ENCODE data around the gene FOXP4. TPM values are rescaled to one million over a fixed set of nuclear protein-coding genes. Genes with fewer than 3 reads are reported as not detected.

The FOXP4 gene
- total RNA-seq, 1 experiment from 2014 or later: 26.0 TPM

DNA sequence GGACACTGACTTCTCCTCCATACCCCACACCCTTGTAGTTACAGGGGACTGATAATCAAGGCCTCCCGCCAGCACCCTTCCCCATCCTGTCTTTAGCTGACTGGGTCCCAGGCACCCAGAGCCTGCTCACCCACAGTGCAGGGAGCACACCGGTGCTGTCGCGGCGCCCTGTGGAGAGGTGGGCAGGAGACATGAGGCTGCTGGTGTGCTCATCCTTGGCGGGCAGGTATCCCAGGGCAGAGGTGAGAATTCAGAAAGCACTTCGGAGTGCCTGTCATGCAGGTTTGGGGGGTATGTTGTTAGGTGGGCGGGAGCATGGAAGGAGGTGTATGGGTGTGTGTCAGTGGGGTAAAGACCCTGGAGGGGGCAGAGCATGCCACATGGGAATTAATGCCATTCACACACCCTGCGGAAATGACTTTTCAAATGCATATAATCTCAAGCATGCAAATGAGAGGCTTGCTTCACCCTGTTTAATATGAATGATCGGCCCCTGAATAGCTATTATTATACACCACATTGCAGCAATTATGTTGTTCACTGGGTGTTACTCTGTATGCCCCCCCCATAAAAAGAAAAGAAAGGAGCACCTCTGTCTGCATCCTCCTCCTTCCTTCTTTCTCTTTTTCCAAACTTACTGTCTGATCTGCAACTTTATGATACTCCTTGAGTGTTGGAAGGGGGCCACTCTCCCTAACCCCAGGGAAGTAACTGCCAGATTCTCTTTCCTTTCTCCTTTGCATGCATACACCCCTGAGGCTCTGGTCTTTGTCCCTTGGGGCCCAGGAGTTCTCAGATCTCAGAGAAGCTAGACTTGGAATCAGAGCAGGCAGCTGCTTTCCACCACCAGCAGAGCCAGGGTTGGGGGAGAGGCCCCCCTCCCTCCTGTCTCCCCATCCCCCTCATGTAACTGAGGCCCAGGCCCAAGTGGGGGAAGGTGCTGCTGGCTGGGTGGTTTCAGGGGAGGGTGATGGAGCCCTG, 16.0 kb downstream of the FOXP4 start:
- no peak overlapping the region for H3K4me2 ChIP-seq
- no peaks in the 10 kb centered on the region for H3K27me3 ChIP-seq (ENCODE audit: insufficient read depth, low read depth)
- H3K27ac ChIP-seq: no peak overlapping the region
- H3K36me3 ChIP-seq (ENCODE audit: low read depth): no peaks in the 10 kb centered on the region
- H2AFZ ChIP-seq: no peak overlapping the region
- H3F3A ChIP-seq (ENCODE audit: insufficient read depth, low read depth): no peaks in the 10 kb centered on the region
- H3K79me2 ChIP-seq (ENCODE audit: low read depth): no peaks in the 10 kb centered on the region
- ChIA-PET POLR2A (ENCODE audit: unreplicated experiment) (no interaction called here), CTCF (no interaction called here)
- TF ChIP-seq, protein P1, sequence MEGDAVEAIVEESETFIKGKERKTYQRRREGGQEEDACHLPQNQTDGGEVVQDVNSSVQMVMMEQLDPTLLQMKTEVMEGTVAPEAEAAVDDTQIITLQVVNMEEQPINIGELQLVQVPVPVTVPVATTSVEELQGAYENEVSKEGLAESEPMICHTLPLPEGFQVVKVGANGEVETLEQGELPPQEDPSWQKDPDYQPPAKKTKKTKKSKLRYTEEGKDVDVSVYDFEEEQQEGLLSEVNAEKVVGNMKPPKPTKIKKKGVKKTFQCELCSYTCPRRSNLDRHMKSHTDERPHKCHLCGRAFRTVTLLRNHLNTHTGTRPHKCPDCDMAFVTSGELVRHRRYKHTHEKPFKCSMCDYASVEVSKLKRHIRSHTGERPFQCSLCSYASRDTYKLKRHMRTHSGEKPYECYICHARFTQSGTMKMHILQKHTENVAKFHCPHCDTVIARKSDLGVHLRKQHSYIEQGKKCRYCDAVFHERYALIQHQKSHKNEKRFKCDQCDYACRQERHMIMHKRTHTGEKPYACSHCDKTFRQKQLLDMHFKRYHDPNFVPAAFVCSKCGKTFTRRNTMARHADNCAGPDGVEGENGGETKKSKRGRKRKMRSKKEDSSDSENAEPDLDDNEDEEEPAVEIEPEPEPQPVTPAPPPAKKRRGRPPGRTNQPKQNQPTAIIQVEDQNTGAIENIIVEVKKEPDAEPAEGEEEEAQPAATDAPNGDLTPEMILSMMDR (conservative IDR thresholded peaks at IDR 0.05): no peak
- TF ChIP-seq EZH2 (IDR thresholded peaks at IDR 0.05; ENCODE audit: low read depth): no peak
- 0 out of 2 replicates have a peak, but pooled peaks cover 9% of the 10 kb centered on the region for H4K20me1 ChIP-seq (ENCODE audit: insufficient read depth)
- H3K4me1 ChIP-seq (replicated peaks; ENCODE audit: insufficient read depth): no peaks in the 10 kb centered on the region
- intact Hi-C loops (cut with micrococcal nuclease; ENCODE audit: unreplicated experiment): no loop called here
- H3K4me3 ChIP-seq: no peak overlapping the region
- H3K9me2 ChIP-seq (ENCODE audit: insufficient read depth): no peaks in the 10 kb centered on the region
- no peak for DNase-seq
- no TSS peak for BruUV-seq (replicated peaks)
- no peaks in the 10 kb centered on the region for H3K9me3 ChIP-seq (ENCODE audit: insufficient read depth, low read depth)

DNA sequence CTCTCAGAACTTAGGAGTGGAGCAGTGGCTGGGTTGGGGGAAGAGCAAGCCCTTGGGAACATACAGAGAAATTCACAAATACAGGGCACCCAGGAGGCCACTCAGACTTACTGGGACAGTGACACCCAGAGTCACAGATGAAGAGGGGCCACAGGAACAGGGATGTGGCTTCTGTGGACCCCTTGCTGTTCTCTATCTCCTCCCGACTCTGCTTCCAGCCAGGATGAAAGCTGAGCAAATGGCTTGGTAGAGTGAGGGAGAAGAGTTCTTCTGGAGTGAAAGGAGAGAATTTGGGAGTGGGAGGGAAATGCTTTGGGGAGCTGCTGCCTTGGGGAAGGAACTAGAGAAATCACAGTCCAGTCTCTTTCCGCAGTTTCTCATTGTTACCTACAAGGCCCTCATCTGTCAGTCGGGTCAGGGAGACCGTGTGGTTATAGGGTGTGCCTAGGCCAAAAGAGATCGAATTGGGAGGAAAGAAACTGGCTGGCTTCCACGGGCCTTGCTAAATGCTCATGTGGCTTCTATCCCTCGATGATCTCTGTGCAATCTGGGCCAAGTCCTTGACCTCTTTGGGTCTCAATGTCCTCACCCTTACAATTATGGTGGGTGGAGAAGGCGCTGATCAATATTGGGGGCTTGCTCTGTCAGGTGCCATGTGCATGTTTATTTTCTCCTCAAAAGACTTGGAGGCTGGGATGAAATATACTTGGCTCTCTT, 17.0 kb downstream of the FOXP4 start:
- ChIA-PET CTCF (no interaction called here), POLR2A (ENCODE audit: unreplicated experiment) (no interaction called here)
- Histone ChIP-seq H3K27ac (no peak overlapping the region), H3K9me2 (ENCODE audit: insufficient read depth) (no peaks in the 10 kb centered on the region), H3K4me2 (no peak overlapping the region), H3K4me3 (no peak overlapping the region), H3K9me3 (ENCODE audit: insufficient read depth, low read depth) (no peaks in the 10 kb centered on the region), H3F3A (ENCODE audit: insufficient read depth, low read depth) (no peaks in the 10 kb centered on the region), H3K36me3 (ENCODE audit: low read depth) (no peaks in the 10 kb centered on the region), H4K20me1 (ENCODE audit: insufficient read depth) (0 out of 2 replicates have a peak, but pooled peaks cover 9% of the 10 kb centered on the region), H3K27me3 (ENCODE audit: insufficient read depth, low read depth) (no peaks in the 10 kb centered on the region), H3K79me2 (ENCODE audit: low read depth) (no peaks in the 10 kb centered on the region), H3K4me1 (replicated peaks; ENCODE audit: insufficient read depth) (no peaks in the 10 kb centered on the region), H2AFZ (no peak overlapping the region)
- intact Hi-C loops (cut with micrococcal nuclease; ENCODE audit: unreplicated experiment): no loop called here
- DNase-seq: no peak
- TF ChIP-seq, protein P1 (conservative IDR thresholded peaks at IDR 0.05): no peak
- no peak for TF ChIP-seq EZH2 (IDR thresholded peaks at IDR 0.05; ENCODE audit: low read depth)
- BruUV-seq (replicated peaks): no TSS peak

DNA sequence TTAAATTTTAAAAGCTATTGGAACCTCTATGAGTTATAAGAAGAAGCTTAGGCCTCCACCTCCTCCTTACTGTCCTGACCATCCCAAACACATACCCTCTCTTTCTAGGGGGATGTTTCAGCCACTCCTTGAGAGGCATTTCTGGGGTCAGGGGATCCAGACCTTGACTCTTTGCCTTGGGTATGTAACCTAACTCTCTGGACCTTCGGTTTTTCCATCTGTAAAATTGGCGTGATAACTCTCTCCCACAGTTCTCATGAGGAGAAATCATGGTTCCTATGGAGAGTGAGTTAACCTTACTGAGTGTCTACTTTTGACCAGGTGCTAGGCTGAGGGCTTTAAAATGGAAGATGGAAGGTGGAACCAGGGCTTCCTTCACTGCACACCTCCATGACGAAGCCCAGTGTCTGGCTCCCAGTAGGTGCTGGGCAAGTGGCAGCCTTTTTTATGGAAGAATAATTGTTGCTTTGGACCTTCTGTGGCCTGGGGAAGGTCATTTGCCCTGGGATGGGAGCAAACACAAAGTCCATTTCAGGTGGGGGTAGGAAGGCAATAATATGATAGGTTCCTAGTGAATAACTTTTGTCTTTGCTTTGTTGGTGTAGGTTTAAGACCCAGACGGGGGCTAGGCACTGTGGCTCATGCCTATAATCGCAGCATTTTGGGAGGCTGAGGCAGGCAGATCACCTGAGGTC, 18.4 kb downstream of the FOXP4 start:
- CTCF ChIA-PET: no interaction called here
- Histone ChIP-seq H4K20me1 (ENCODE audit: insufficient read depth) (0 out of 2 replicates have a peak, but pooled peaks cover 4% of the 10 kb centered on the region), H3K79me2 (ENCODE audit: low read depth) (no peaks in the 10 kb centered on the region), H3K27ac (no peak overlapping the region), H3K27me3 (ENCODE audit: insufficient read depth, low read depth) (no peaks in the 10 kb centered on the region), H3K4me2 (no peak overlapping the region), H3K9me2 (ENCODE audit: insufficient read depth) (no peaks in the 10 kb centered on the region), H3K4me3 (no peak overlapping the region), H3K4me1 (replicated peaks; ENCODE audit: insufficient read depth) (no peaks in the 10 kb centered on the region), H2AFZ (no peak overlapping the region), H3K9me3 (ENCODE audit: insufficient read depth, low read depth) (no peaks in the 10 kb centered on the region), H3F3A (ENCODE audit: insufficient read depth, low read depth) (no peaks in the 10 kb centered on the region), H3K36me3 (ENCODE audit: low read depth) (no peaks in the 10 kb centered on the region)
- intact Hi-C loops (cut with micrococcal nuclease; ENCODE audit: unreplicated experiment): no loop called here
- POLR2A ChIA-PET (ENCODE audit: unreplicated experiment): no interaction called here
- no TSS peak for BruUV-seq (replicated peaks)
- TF ChIP-seq EZH2 (IDR thresholded peaks at IDR 0.05; ENCODE audit: low read depth): no peak
- TF ChIP-seq, protein P1 (conservative IDR thresholded peaks at IDR 0.05): no peak
- no peak for DNase-seq
